GM23248 (cell line): ENCODE results near the gene ANKRD13C. TPM values are rescaled to one million over a fixed set of nuclear protein-coding genes. Genes with fewer than 3 reads are reported as not detected.

Experiments used
- DNase-seq: peaks from one replicate; pipeline ENCODE4 v3.0.0-alpha.2; 2015
- H2AFZ ChIP-seq: fragments of 200-600 bp; sonication (generic); 2 replicates; pipeline ENCODE4 v1.6.1; 2016; ENCODE audit warnings: antibody characterized with exemption
- H3F3A ChIP-seq: fragments of 200-600 bp; sonication (generic); 2 replicates; pipeline ENCODE4 v1.6.1; 2016; ENCODE audit warnings: mild to moderate bottlenecking, antibody characterized with exemption, mixed run types; ENCODE audit not compliant: insufficient read depth
- H3K27ac ChIP-seq: fragments of 200-600 bp; sonication (generic); 2 replicates; pipeline ENCODE4 v1.5.1; 2016; ENCODE audit warnings: mild to moderate bottlenecking
- H3K27me3 ChIP-seq: fragments of 200-600 bp; sonication (generic); replicated peaks from 2 replicates; pipeline ENCODE4 v1.6.1; 2016; ENCODE audit warnings: mild to moderate bottlenecking; ENCODE audit not compliant: insufficient read depth
- H3K36me3 ChIP-seq: fragments of 200-600 bp; sonication (generic); 2 replicates; pipeline ENCODE4 v1.6.1; 2016; ENCODE audit warnings: low read depth, mild to moderate bottlenecking
- H3K4me1 ChIP-seq: fragments of 200-600 bp; sonication (generic); 2 replicates; pipeline ENCODE4 v1.6.1; 2016; ENCODE audit warnings: mild to moderate bottlenecking; ENCODE audit not compliant: insufficient read depth
- H3K4me2 ChIP-seq: fragments of 200-600 bp; sonication (generic); one replicate; pipeline ENCODE4 v1.6.1; 2016; ENCODE audit warnings: mild to moderate bottlenecking; ENCODE audit not compliant: unreplicated experiment
- H3K4me3 ChIP-seq: fragments of 200-600 bp; sonication (generic); 2 replicates; pipeline ENCODE4 v1.5.1; 2016; ENCODE audit warnings: mild to moderate bottlenecking
- H3K79me2 ChIP-seq: fragments of 200-600 bp; sonication (generic); 2 replicates; pipeline ENCODE4 v1.6.1; 2016; ENCODE audit warnings: mild to moderate bottlenecking; ENCODE audit not compliant: insufficient read depth
- H3K9ac ChIP-seq: fragments of 200-600 bp; sonication (generic); 2 replicates; pipeline ENCODE4 v1.6.1; 2016; ENCODE audit warnings: mild to moderate bottlenecking
- H3K9me2 ChIP-seq: fragments of 200-600 bp; sonication (generic); 2 replicates; pipeline ENCODE4 v1.6.1; 2016; ENCODE audit warnings: mixed run types, mild to moderate bottlenecking, moderate library complexity; ENCODE audit not compliant: insufficient read depth
- H3K9me3 ChIP-seq: fragments of 200-600 bp; sonication (generic); one replicate; pipeline ENCODE4 v1.6.1; 2017; ENCODE audit warnings: low read depth
- H4K20me1 ChIP-seq: fragments of 200-600 bp; sonication (generic); 2 replicates; pipeline ENCODE4 v1.6.0; 2016; ENCODE audit not compliant: insufficient read depth
- EZH2 ChIP-seq: fragments of 200-600 bp; sonication (generic); IDR thresholded peaks from 2 replicates; pipeline ENCODE4 v1.6.1; 2018; ENCODE audit warnings: antibody characterized with exemption, mild to moderate bottlenecking; ENCODE audit not compliant: insufficient read depth, poor library complexity, severe bottlenecking
- EZH2phosphoT487 ChIP-seq: fragments of 200-600 bp; sonication (generic); IDR thresholded peaks from 2 replicates; pipeline ENCODE4 v1.6.1; 2018; ENCODE audit warnings: antibody characterized with exemption, moderate library complexity, mild to moderate bottlenecking, low read depth; ENCODE audit not compliant: insufficient read depth
- WGBS, 2 experiments: methylation state at CpG; one replicate each; pipeline ENCODE4 v1.1.6; 2015 to 2017; ENCODE audit warnings: low lambda C conversion rate in 2 of 2, low coverage in 1 of 2; ENCODE audit errors: missing lambda C conversion rate in 2 of 2; 5-methylcytosine and 5-hydroxymethylcytosine counted together
- in situ Hi-C: fragments of 300-500 bp; cut with MboI; formaldehyde crosslinking; loops from 2 replicates; pipeline ENCODE4 v1.15.0; 2020
- polyA plus RNA-seq: library from polyadenylated mRNA; unstranded; fragments of >200 nt; fragmentation: Nextera tagmentation; extraction: Ambion mirVana; gene quantifications from 2 replicates; pipeline ENCODE4 v1.2.1, GENCODE V29; 2016
- total RNA-seq: library from RNA; depleted of rRNA; stranded (reverse); fragments of >200 nt; shearing (Covaris generic); gene quantifications from 2 replicates; pipeline ENCODE4 v1.2.3, GENCODE V29; 2014

ANKRD13C gene
- total and polyA plus RNA-seq, 2 experiments from 2014 or later: 28.6 to 33.4 TPM

- Histone ChIP-seq H3K9me2 (no peaks in the 10 kb centered on the region), H3K4me3 (no peak overlapping the region), H3K79me2 (peaks cover 32% of the 10 kb centered on the region), H3K27me3 (no peaks in the 10 kb centered on the region), H3K9me3 (no peaks in the 10 kb centered on the region), H3K4me2 (no peak overlapping the region), H3F3A (peaks cover 88% of the 10 kb centered on the region), H3K9ac (no peak overlapping the region), H3K4me1 (no peaks in the 10 kb centered on the region), H2AFZ (no peak overlapping the region), H3K27ac (no peak overlapping the region), H3K36me3 (peaks cover 97% of the 10 kb centered on the region), H4K20me1 (peaks cover 4% of the 10 kb centered on the region; the same call in 1 of the 2 replicates)
- no peak for DNase-seq
- TF ChIP-seq EZH2 (no peak), EZH2phosphoT487 (no peak)
- in situ Hi-C loops: no loop called here
- 85 to 92% methylated on average over 4 of the region's 4 CpGs for WGBS, 2 experiments
Observed at GRCh38 chr1:70248729-70249128, 105.8 kb downstream of the ANKRD13C start.

GRCh38 chr1:70247768-70248167, 106.8 kb downstream of the ANKRD13C start:
- DNase-seq: no peak
- H2AFZ ChIP-seq: no peak overlapping the region

GRCh38 chr1:70247122-70247521, 107.4 kb downstream of the ANKRD13C start:
- Histone ChIP-seq H3K36me3 (peaks cover 100% of the 10 kb centered on the region), H3K27ac (no peak overlapping the region)
- in situ Hi-C loops: no loop called here

More at GRCh38 chr1:70247768-70248167, 106.8 kb downstream of the ANKRD13C start:
- no peak overlapping the region for H3K9ac ChIP-seq
- H3K4me2 ChIP-seq: no peak overlapping the region
- H3K36me3 ChIP-seq: peaks cover 100% of the 10 kb centered on the region
- TF ChIP-seq EZH2 (no peak), EZH2phosphoT487 (no peak)
- H3K27ac ChIP-seq: no peak overlapping the region
- no peaks in the 10 kb centered on the region for H3K27me3 ChIP-seq
- no peaks in the 10 kb centered on the region for H3K9me2 ChIP-seq
- H3K79me2 ChIP-seq: peaks cover 42% of the 10 kb centered on the region
- in situ Hi-C loops: no loop called here
- peaks cover 4% of the 10 kb centered on the region; the same call in 1 of the 2 replicates for H4K20me1 ChIP-seq
- no peaks in the 10 kb centered on the region for H3K9me3 ChIP-seq
- H3F3A ChIP-seq: peaks cover 78% of the 10 kb centered on the region
- no peak overlapping the region for H3K4me3 ChIP-seq
- no peaks in the 10 kb centered on the region for H3K4me1 ChIP-seq

GRCh38 chr1:70239940-70240339, 114.6 kb downstream of the ANKRD13C start:
- Histone ChIP-seq H3K9me3 (no peaks in the 10 kb centered on the region), H3K36me3 (peaks cover 95% of the 10 kb centered on the region), H3K4me3 (no peak overlapping the region), H3K27me3 (no peaks in the 10 kb centered on the region), H3K79me2 (peaks cover 92% of the 10 kb centered on the region), H3K27ac (no peak overlapping the region), H3K4me2 (no peak overlapping the region), H3K9me2 (no peaks in the 10 kb centered on the region), H2AFZ (no peak overlapping the region), H4K20me1 (no peaks in the 10 kb centered on the region), H3F3A (peaks cover 14% of the 10 kb centered on the region), H3K4me1 (no peaks in the 10 kb centered on the region), H3K9ac (no peak overlapping the region)
- in situ Hi-C loops: no loop called here
- TF ChIP-seq EZH2 (no peak), EZH2phosphoT487 (no peak)
- no peak for DNase-seq

More at GRCh38 chr1:70247122-70247521, 107.4 kb downstream of the ANKRD13C start:
- Histone ChIP-seq H3K4me2 (no peak overlapping the region), H3K9me3 (no peaks in the 10 kb centered on the region), H3K9ac (no peak overlapping the region), H4K20me1 (peaks cover 4% of the 10 kb centered on the region; the same call in 1 of the 2 replicates), H3F3A (peaks cover 72% of the 10 kb centered on the region), H3K4me1 (no peaks in the 10 kb centered on the region), H2AFZ (no peak overlapping the region), H3K79me2 (peaks cover 48% of the 10 kb centered on the region), H3K27me3 (no peaks in the 10 kb centered on the region), H3K9me2 (no peaks in the 10 kb centered on the region), H3K4me3 (no peak overlapping the region)
- no peak for DNase-seq
- TF ChIP-seq EZH2phosphoT487: no peak
- TF ChIP-seq EZH2: no peak

GRCh38 chr1:70234733-70235132, 119.8 kb downstream of the ANKRD13C start:
- H2AFZ ChIP-seq: no peak overlapping the region
- H3K4me3 ChIP-seq: no peak overlapping the region
- no peak overlapping the region for H3K27ac ChIP-seq
- H3K9ac ChIP-seq: no peak overlapping the region
- H3K4me2 ChIP-seq: no peak overlapping the region
- H3K4me1 ChIP-seq: no peaks in the 10 kb centered on the region
- H4K20me1 ChIP-seq: no peaks in the 10 kb centered on the region
- H3K9me2 ChIP-seq: no peaks in the 10 kb centered on the region
- H3K79me2 ChIP-seq: peaks cover 99% of the 10 kb centered on the region
- in situ Hi-C loops: no loop called here
- H3F3A ChIP-seq: peaks cover 34% of the 10 kb centered on the region; the same call in 1 of the 2 replicates
- H3K27me3 ChIP-seq: no peaks in the 10 kb centered on the region
- peaks cover 94% of the 10 kb centered on the region for H3K36me3 ChIP-seq
- no peak for DNase-seq
- no peaks in the 10 kb centered on the region for H3K9me3 ChIP-seq
- TF ChIP-seq EZH2: no peak
- no peak for TF ChIP-seq EZH2phosphoT487
